GM23248 (cell line): ENCODE results near the gene DBNDD2. TPM values are rescaled to one million over a fixed set of nuclear protein-coding genes. Genes with fewer than 3 reads are reported as not detected.

Experiments used
- DNase-seq: peaks from one replicate; pipeline ENCODE4 v3.0.0-alpha.2; 2015
- H2AFZ ChIP-seq: fragments of 200-600 bp; sonication (generic); 2 replicates; pipeline ENCODE4 v1.6.1; 2016; ENCODE audit warnings: antibody characterized with exemption
- H3F3A ChIP-seq: fragments of 200-600 bp; sonication (generic); 2 replicates; pipeline ENCODE4 v1.6.1; 2016; ENCODE audit warnings: mild to moderate bottlenecking, antibody characterized with exemption, mixed run types; ENCODE audit not compliant: insufficient read depth
- H3K27ac ChIP-seq: fragments of 200-600 bp; sonication (generic); 2 replicates; pipeline ENCODE4 v1.5.1; 2016; ENCODE audit warnings: mild to moderate bottlenecking
- H3K27me3 ChIP-seq: fragments of 200-600 bp; sonication (generic); replicated peaks from 2 replicates; pipeline ENCODE4 v1.6.1; 2016; ENCODE audit warnings: mild to moderate bottlenecking; ENCODE audit not compliant: insufficient read depth
- H3K36me3 ChIP-seq: fragments of 200-600 bp; sonication (generic); 2 replicates; pipeline ENCODE4 v1.6.1; 2016; ENCODE audit warnings: low read depth, mild to moderate bottlenecking
- H3K4me1 ChIP-seq: fragments of 200-600 bp; sonication (generic); 2 replicates; pipeline ENCODE4 v1.6.1; 2016; ENCODE audit warnings: mild to moderate bottlenecking; ENCODE audit not compliant: insufficient read depth
- H3K4me2 ChIP-seq: fragments of 200-600 bp; sonication (generic); one replicate; pipeline ENCODE4 v1.6.1; 2016; ENCODE audit warnings: mild to moderate bottlenecking; ENCODE audit not compliant: unreplicated experiment
- H3K4me3 ChIP-seq: fragments of 200-600 bp; sonication (generic); 2 replicates; pipeline ENCODE4 v1.5.1; 2016; ENCODE audit warnings: mild to moderate bottlenecking
- H3K79me2 ChIP-seq: fragments of 200-600 bp; sonication (generic); 2 replicates; pipeline ENCODE4 v1.6.1; 2016; ENCODE audit warnings: mild to moderate bottlenecking; ENCODE audit not compliant: insufficient read depth
- H3K9ac ChIP-seq: fragments of 200-600 bp; sonication (generic); 2 replicates; pipeline ENCODE4 v1.6.1; 2016; ENCODE audit warnings: mild to moderate bottlenecking
- H3K9me2 ChIP-seq: fragments of 200-600 bp; sonication (generic); 2 replicates; pipeline ENCODE4 v1.6.1; 2016; ENCODE audit warnings: mixed run types, mild to moderate bottlenecking, moderate library complexity; ENCODE audit not compliant: insufficient read depth
- H3K9me3 ChIP-seq: fragments of 200-600 bp; sonication (generic); one replicate; pipeline ENCODE4 v1.6.1; 2017; ENCODE audit warnings: low read depth
- H4K20me1 ChIP-seq: fragments of 200-600 bp; sonication (generic); 2 replicates; pipeline ENCODE4 v1.6.0; 2016; ENCODE audit not compliant: insufficient read depth
- EZH2 ChIP-seq: fragments of 200-600 bp; sonication (generic); IDR thresholded peaks from 2 replicates; pipeline ENCODE4 v1.6.1; 2018; ENCODE audit warnings: antibody characterized with exemption, mild to moderate bottlenecking; ENCODE audit not compliant: insufficient read depth, poor library complexity, severe bottlenecking
- EZH2phosphoT487 ChIP-seq: fragments of 200-600 bp; sonication (generic); IDR thresholded peaks from 2 replicates; pipeline ENCODE4 v1.6.1; 2018; ENCODE audit warnings: antibody characterized with exemption, moderate library complexity, mild to moderate bottlenecking, low read depth; ENCODE audit not compliant: insufficient read depth
- WGBS, 2 experiments: methylation state at CpG; one replicate each; pipeline ENCODE4 v1.1.6; 2015 to 2017; ENCODE audit warnings: low lambda C conversion rate in 2 of 2, low coverage in 1 of 2; ENCODE audit errors: missing lambda C conversion rate in 2 of 2; 5-methylcytosine and 5-hydroxymethylcytosine counted together
- in situ Hi-C: fragments of 300-500 bp; cut with MboI; formaldehyde crosslinking; loops from 2 replicates; pipeline ENCODE4 v1.15.0; 2020
- polyA plus RNA-seq: library from polyadenylated mRNA; unstranded; fragments of >200 nt; fragmentation: Nextera tagmentation; extraction: Ambion mirVana; gene quantifications from 2 replicates; pipeline ENCODE4 v1.2.1, GENCODE V29; 2016
- total RNA-seq: library from RNA; depleted of rRNA; stranded (reverse); fragments of >200 nt; shearing (Covaris generic); gene quantifications from 2 replicates; pipeline ENCODE4 v1.2.3, GENCODE V29; 2014

Gene DBNDD2
- total and polyA plus RNA-seq, 2 experiments from 2014 or later, result 5.7 to 30.0 TPM

GRCh38 chr20:45372241-45372640 is 35.8 kb upstream of the DBNDD2 start:
- no peak for TF ChIP-seq EZH2phosphoT487
- TF ChIP-seq EZH2, result no peak
- H3F3A ChIP-seq, result no peaks in the 10 kb centered on the region; the same call in 1 of the 2 replicates
- peaks cover 10% of the 10 kb centered on the region; the same call in 1 of the 2 replicates for H3K36me3 ChIP-seq
- 79 to 84% methylated on average over 9 to 10 of the region's 10 CpGs for WGBS, 2 experiments
- H3K4me2 ChIP-seq, result peak overlapping the region; percentile 68
- H3K4me1 ChIP-seq, result no peaks in the 10 kb centered on the region; the same call in 1 of the 2 replicates
- in situ Hi-C loops, result no loop called here
- peak overlapping the region; percentile 41; the same call in 1 of the 2 replicates for H3K4me3 ChIP-seq
- no peaks in the 10 kb centered on the region for H3K9me3 ChIP-seq
- H3K27ac ChIP-seq, result no peak overlapping the region
- no peaks in the 10 kb centered on the region for H3K9me2 ChIP-seq
- H3K27me3 ChIP-seq, result no peaks in the 10 kb centered on the region
- no peak overlapping the region for H3K9ac ChIP-seq
- no peak for DNase-seq
- no peak overlapping the region for H2AFZ ChIP-seq
- H3K79me2 ChIP-seq, result no peaks in the 10 kb centered on the region
- no peaks in the 10 kb centered on the region for H4K20me1 ChIP-seq

GRCh38 chr20:45372646-45373352 is 35.3 kb upstream of the DBNDD2 start:
- peak overlapping the region; percentile 88 for H3K4me2 ChIP-seq
- H3K9ac ChIP-seq, result peak overlapping the region; percentile 69
- no peaks in the 10 kb centered on the region for H3K79me2 ChIP-seq
- no peak for TF ChIP-seq EZH2phosphoT487
- TF ChIP-seq EZH2, result no peak
- H3K36me3 ChIP-seq, result peaks cover 4% of the 10 kb centered on the region; the same call in 1 of the 2 replicates
- H3K4me3 ChIP-seq, result peak overlapping the region; percentile 72
- H3K27me3 ChIP-seq, result no peaks in the 10 kb centered on the region
- H4K20me1 ChIP-seq, result no peaks in the 10 kb centered on the region
- H2AFZ ChIP-seq, result peak overlapping the region; percentile 81
- H3F3A ChIP-seq, result no peaks in the 10 kb centered on the region; the same call in 1 of the 2 replicates
- no peaks in the 10 kb centered on the region for H3K9me3 ChIP-seq
- in situ Hi-C loops, result no loop called here
- WGBS, 2 experiments, result 16 to 18% methylated on average over 25 to 29 of the region's 30 CpGs
- H3K9me2 ChIP-seq, result no peaks in the 10 kb centered on the region
- H3K27ac ChIP-seq, result peak overlapping the region; percentile 30; the same call in 1 of the 2 replicates
- DNase-seq, result peak; percentile 72
- no peaks in the 10 kb centered on the region; the same call in 1 of the 2 replicates for H3K4me1 ChIP-seq

GRCh38 chr20:45373353-45374100 is 34.6 kb upstream of the DBNDD2 start:
- Histone ChIP-seq H3K27ac (peak overlapping the region; percentile 30), H3K9ac (peak overlapping the region; percentile 69), H3K36me3 (no peaks in the 10 kb centered on the region), H3K79me2 (no peaks in the 10 kb centered on the region), H3K27me3 (no peaks in the 10 kb centered on the region), H3K4me3 (peak overlapping the region; percentile 72), H3K4me2 (peak overlapping the region; percentile 88), H3K9me3 (no peaks in the 10 kb centered on the region), H3F3A (no peaks in the 10 kb centered on the region; the same call in 1 of the 2 replicates), H4K20me1 (no peaks in the 10 kb centered on the region), H3K4me1 (no peaks in the 10 kb centered on the region; the same call in 1 of the 2 replicates), H2AFZ (peak overlapping the region; percentile 81), H3K9me2 (no peaks in the 10 kb centered on the region)
- TF ChIP-seq EZH2 (no peak), EZH2phosphoT487 (no peak)
- 3 to 4% methylated on average over 30 to 34 of the region's 38 CpGs for WGBS, 2 experiments
- in situ Hi-C loops, result no loop called here
- peak; percentile 90 for DNase-seq

- Histone ChIP-seq H3K4me1 (no peaks in the 10 kb centered on the region; the same call in 1 of the 2 replicates), H2AFZ (peak overlapping the region; percentile 81; the same call in 1 of the 2 replicates), H4K20me1 (no peaks in the 10 kb centered on the region), H3K4me2 (peak overlapping the region; percentile 88), H3K9me2 (no peaks in the 10 kb centered on the region), H3K4me3 (peak overlapping the region; percentile 72), H3K27ac (no peak overlapping the region), H3K27me3 (no peaks in the 10 kb centered on the region), H3K79me2 (no peaks in the 10 kb centered on the region), H3K9me3 (no peaks in the 10 kb centered on the region), H3F3A (no peaks in the 10 kb centered on the region; the same call in 1 of the 2 replicates), H3K36me3 (no peaks in the 10 kb centered on the region), H3K9ac (no peak overlapping the region)
- in situ Hi-C loops, result no loop called here
- DNase-seq, result no peak
- WGBS, 2 experiments, result 50 to 53% methylated on average over 9 of the region's 9 CpGs
- TF ChIP-seq EZH2phosphoT487 (no peak), EZH2 (no peak)
Measured at GRCh38 chr20:45374101-45374467, 34.0 kb upstream of the DBNDD2 start.
